ENCODE data around the gene PLSCR3. TPM values are rescaled to one million over a fixed set of nuclear protein-coding genes. Genes with fewer than 3 reads are reported as not detected.

The PLSCR3 gene
- total RNA-seq, 1 donor from 2014 or later = 39.7 TPM

GRCh38 chr17:7406235-7406825, 12.0 kb upstream of the PLSCR3 start:
- no peak for DNase-seq (ENCODE audit: low spot score)

- DNase-seq (ENCODE audit: low spot score) = no peak
Measured at GRCh38 chr17:7405350-7406234, 11.3 kb upstream of the PLSCR3 start.

GRCh38 chr17:7404737-7405349, 10.5 kb upstream of the PLSCR3 start:
- no peak for DNase-seq (ENCODE audit: low spot score)

- peak; percentile 99 for DNase-seq (ENCODE audit: low spot score)
Measured at GRCh38 chr17:7403977-7404736, 9.8 kb upstream of the PLSCR3 start, which contains the start of gene TMEM256. Gene TMEM256 (minus strand): TSS chr17:7404097. CDS start chr17:7404084, 13 bp downstream.

DNA sequence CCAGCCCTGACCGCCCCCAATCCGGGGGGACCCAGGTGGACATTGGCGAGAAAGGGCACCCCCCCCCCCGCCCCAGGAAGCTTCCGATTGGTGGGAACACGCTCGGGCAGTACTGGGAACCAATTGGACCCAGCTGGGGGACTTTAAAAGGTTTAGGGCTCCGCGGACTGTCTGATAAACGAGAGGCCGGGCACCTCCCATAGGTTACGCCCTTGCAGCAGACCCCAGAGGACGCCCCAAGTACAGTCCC, 9.3 kb upstream of the PLSCR3 start:
- no peak for DNase-seq (ENCODE audit: low spot score)

DNA sequence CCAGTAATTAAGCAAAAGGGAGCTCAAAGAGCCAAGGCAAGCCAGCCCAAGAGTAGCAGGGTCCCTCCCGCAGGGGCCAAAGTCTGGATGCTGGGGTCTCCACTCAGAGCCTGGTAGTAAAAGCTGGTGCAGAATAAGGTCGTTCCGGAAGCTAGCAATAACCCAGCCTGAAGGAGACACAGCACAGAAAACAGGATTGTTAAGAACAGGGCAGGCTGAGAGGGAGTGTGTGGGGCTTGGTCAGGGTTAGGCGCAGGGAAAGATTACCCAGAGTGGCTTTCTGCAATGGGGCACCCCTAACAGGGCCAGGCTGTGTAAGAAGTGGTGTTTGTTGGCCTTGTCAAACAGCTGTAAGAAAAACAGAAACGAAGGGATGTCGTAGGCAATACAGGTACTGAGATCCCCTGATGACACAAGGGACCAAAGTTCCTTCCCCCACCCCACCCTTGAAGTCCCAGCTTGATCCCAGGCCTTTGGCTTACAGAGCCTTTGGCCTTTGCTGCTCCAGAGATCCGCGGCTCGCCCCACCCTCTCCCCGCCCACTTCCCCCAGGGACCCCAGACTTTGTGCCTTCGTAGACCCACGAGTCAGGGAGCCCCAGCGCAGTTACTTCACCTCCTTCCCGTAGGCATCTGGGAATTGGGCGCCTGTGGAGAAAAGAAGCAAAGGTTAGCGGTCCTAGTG, 8.9 kb upstream of the PLSCR3 start:
- peak; percentile 27 for DNase-seq (ENCODE audit: low spot score)

DNA sequence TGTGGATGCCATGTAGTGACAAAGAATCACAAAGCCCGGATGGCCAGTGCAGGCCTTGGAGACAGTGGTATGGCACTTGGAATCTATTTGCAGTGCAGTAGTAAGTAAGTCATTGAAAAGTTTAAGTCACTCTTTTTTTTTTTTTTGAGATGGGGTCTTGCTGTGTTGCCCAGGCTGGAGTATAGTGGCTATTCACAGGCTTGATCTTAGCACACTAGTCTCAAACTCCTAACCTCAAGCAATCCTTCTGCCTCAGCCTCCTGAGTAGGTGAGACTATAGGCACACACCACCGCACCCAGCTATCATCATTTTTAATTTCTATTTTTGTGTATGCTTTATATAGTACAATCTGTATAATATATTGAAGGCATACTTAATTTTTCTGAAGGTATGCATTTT, 4.3 kb upstream of the PLSCR3 start:
- DNase-seq (ENCODE audit: low spot score) = no peak

DNA sequence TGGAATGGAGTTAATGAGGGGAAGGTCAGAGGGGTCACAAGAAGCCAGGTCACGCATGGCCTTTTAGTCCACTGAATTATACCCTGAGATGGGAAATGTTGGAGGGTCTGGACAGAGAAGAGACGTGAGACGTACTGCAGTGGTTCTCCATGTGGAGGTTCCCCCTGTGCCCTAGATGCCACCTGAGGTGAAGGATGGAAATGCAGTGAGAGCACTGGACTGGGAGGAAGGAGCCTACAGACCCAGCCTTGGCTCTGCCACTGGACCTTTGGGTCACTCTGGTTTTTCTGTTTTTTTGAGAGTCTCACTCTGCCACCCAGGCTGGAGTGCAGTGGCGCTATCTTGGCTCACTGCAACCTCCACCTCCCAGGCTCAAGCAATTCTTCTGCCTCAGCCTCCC, 1.8 kb upstream of the PLSCR3 start:
- DNase-seq (ENCODE audit: low spot score) = no peak

DNA sequence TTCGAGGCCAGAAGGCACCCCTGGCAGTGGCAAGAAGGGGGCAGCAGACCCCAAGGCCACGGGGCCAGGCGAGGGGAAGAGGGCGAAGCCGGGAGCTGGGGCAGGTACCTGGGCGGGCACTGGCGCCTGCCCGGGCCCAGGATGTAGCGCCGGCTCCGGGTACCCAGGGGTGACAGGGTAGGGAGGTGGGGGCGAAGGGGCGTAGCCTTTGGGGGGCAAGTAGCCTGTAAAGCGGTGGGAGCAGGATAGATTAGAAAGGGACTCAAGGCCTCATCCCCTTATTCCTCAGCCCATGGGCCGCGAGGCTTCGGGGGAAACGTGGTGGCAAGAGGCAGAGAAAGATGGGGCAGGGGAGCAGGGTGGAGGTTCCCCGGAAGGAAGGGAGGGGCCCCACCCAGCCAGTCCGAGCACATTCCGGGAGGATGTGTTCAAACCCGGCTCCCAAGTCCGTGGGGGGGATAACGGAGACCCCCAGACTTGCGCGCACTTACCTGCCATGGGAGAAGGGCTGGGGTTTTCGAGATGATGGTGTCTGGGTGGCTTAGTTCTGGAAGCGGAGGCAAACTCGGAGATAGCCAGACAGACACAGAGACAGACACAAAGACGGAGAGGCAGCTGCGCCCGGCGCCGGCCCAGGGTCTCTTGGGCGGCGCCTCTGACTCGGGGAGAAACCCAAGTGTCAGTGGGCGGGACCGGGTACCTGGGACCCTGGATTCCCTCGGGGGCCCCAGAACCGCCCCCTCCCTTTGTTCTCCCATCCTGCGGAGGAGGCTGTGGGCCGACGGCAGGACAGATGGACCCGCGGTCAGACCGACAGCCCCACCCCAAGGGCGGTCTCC, 493 bp downstream of the PLSCR3 start:
- DNase-seq (ENCODE audit: low spot score) = no peak

DNA sequence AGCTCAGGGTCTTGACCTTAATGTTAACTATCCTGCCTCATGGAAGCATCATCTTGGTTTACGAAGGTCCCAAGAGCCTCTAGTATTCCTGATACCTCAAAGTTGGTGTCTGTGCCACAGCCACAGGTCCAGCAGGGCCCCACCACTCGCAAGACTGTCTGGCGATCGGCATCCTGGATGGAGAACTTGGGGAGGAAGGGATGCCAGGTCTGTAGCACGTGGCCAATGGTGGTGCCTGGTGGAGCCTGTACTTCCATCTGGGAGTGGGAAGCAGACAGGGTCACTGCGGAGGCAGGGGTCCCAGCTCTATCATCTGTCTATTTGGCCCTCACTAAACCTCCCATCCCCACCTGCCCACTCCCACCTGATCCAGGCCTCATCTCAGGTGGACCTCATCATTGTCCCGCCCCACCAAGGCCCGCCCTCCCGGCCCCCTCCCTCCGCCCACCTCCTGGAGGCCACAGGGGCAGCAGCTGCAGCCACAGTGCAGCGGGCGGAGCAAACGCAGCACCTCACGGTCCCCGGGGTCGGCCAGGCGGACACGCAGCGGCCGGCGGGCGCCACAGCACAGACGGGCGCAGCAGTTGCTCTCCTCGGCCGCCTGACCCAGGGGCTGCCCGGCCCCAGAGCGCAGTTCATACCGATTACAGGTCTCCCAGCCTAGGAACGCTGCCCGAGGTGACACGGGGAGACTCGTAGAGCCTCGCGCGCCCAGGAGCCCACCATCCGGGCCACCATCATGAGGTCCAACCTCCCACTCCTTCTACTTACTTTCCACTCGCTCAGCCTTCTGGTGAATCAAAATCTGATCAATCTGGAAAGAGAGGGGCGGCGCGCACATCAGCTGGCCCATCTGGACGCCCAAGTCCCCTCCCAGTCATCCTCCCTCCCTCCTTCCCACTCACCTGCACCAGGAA, 1.4 kb downstream of the PLSCR3 start:
- no peak for DNase-seq (ENCODE audit: low spot score)

GRCh38 chr17:7391307-7391706, 3.0 kb downstream of the PLSCR3 start:
- DNase-seq (ENCODE audit: low spot score) = no peak

- DNase-seq (ENCODE audit: low spot score) = no peak
Measured at GRCh38 chr17:7389924-7390910, 4.1 kb downstream of the PLSCR3 start.

DNA sequence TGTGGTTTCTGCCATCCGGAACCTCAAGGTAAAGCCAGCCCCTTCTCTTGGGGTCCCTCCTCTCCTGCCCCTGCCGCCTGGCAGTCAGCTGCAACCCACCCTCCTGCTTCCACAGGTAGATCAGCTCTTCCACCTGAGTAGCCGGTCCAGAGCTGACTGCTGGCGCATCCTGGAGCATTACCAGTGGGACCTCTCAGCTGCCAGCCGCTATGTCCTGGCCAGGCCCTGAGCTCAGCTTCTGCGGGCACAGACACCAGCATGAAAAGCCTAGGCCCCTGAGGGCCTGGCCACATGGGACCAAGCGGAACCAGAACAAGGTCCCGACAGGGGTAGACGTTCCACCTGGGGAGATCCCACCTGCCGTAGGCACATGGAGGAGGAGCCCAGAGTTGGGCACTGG, 5.5 kb downstream of the PLSCR3 start:
- DNase-seq (ENCODE audit: low spot score) = no peak

- DNase-seq (ENCODE audit: low spot score) = no peak
Measured at GRCh38 chr17:7384489-7385081, 9.7 kb downstream of the PLSCR3 start.

- peak; percentile 23 for DNase-seq (ENCODE audit: low spot score)
Measured at GRCh38 chr17:7383742-7384488, 10.4 kb downstream of the PLSCR3 start.

- no peak for DNase-seq (ENCODE audit: low spot score)
Measured at GRCh38 chr17:7383371-7383741, 11.0 kb downstream of the PLSCR3 start.

DNA sequence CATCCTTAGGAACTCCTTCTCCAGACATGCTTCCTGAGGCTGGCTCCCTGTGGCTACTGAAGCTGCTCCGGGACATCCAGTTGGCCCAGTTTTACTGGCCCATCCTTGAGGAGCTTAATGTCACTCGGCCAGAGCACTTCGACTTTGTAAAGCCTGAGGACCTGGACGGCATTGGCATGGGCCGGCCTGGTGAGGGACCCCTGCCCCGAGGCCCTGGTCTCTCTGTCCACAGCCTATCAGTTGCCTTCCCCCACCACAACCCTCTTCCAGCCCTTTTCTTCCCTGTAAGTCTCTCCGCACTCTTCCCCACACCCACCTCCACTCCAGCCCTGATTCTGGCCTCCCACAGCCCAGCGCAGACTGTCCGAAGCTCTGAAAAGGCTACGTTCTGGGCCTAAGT, 11.4 kb downstream of the PLSCR3 start:
- no peak for DNase-seq (ENCODE audit: low spot score)

Data from mucosa of gallbladder (tissue), 1 donor.